ENCODE data around the gene DMRTA2.

Gene DMRTA2

GRCh38 chr1:50427818-50428779, 4.9 kb upstream of the DMRTA2 start:
- no peak for DNase-seq (ENCODE audit: low read depth in 1 of 2, low spot score in 1 of 2)
- no peak for TF ChIP-seq GABPA (IDR thresholded peaks at IDR 0.05; ENCODE audit: low read depth)
- no peak for TF ChIP-seq REST (IDR thresholded peaks at IDR 0.05; ENCODE audit: insufficient replicate concordance, low read depth)
- no peak for TF ChIP-seq POLR2AphosphoS5 (IDR thresholded peaks at IDR 0.05; ENCODE audit: low read depth)
- no peak for TF ChIP-seq SPI1 (IDR thresholded peaks at IDR 0.05; ENCODE audit: borderline replicate concordance, low read depth)
- TF ChIP-seq CTCF (IDR thresholded peaks at IDR 0.05; ENCODE audit: insufficient read depth, low read length): no peak
- Histone ChIP-seq H3K27ac (replicated peaks) (no peak overlapping the region), H3K4me3 (replicated peaks; ENCODE audit: insufficient read depth, low read length) (no peak overlapping the region), H3K27me3 (ENCODE audit: insufficient read depth, poor library complexity, severe bottlenecking) (peaks cover 78% of the 10 kb centered on the region)

- Histone ChIP-seq H3K27ac (replicated peaks) (no peak overlapping the region), H3K4me3 (replicated peaks; ENCODE audit: insufficient read depth, low read length) (no peak overlapping the region), H3K27me3 (ENCODE audit: insufficient read depth, poor library complexity, severe bottlenecking) (peaks cover 86% of the 10 kb centered on the region)
- TF ChIP-seq POLR2AphosphoS5 (IDR thresholded peaks at IDR 0.05; ENCODE audit: low read depth) (no peak), CTCF (IDR thresholded peaks at IDR 0.05; ENCODE audit: insufficient read depth, low read length) (no peak), REST (IDR thresholded peaks at IDR 0.05; ENCODE audit: insufficient replicate concordance, low read depth) (no peak), GABPA (IDR thresholded peaks at IDR 0.05; ENCODE audit: low read depth) (no peak), SPI1 (IDR thresholded peaks at IDR 0.05; ENCODE audit: borderline replicate concordance, low read depth) (no peak)
- DNase-seq (ENCODE audit: low read depth in 1 of 2, low spot score in 1 of 2): no peak
Measured at GRCh38 chr1:50427086-50427817, 4.0 kb upstream of the DMRTA2 start.

- H3K4me3 ChIP-seq (replicated peaks; ENCODE audit: insufficient read depth, low read length): no peak overlapping the region
- TF ChIP-seq REST (IDR thresholded peaks at IDR 0.05; ENCODE audit: insufficient replicate concordance, low read depth) (no peak), CTCF (IDR thresholded peaks at IDR 0.05; ENCODE audit: insufficient read depth, low read length) (no peak), SPI1 (IDR thresholded peaks at IDR 0.05; ENCODE audit: borderline replicate concordance, low read depth) (no peak), GABPA (IDR thresholded peaks at IDR 0.05; ENCODE audit: low read depth) (no peak), POLR2AphosphoS5 (IDR thresholded peaks at IDR 0.05; ENCODE audit: low read depth) (no peak)
- peaks cover 89% of the 10 kb centered on the region for H3K27me3 ChIP-seq (ENCODE audit: insufficient read depth, poor library complexity, severe bottlenecking)
- no peak overlapping the region for H3K27ac ChIP-seq (replicated peaks)
- no peak for DNase-seq (ENCODE audit: low read depth in 1 of 2, low spot score in 1 of 2)
Measured at GRCh38 chr1:50426702-50427085, 3.5 kb upstream of the DMRTA2 start.
